ENCODE data around the gene DNAJC1.

Gene DNAJC1

GRCh38 chr10:21757185-21757901 lies 246.2 kb downstream of the DNAJC1 start:
- TF ChIP-seq POLR2A (IDR thresholded peaks at IDR 0.05; ENCODE audit: low read depth, low read length), result no peak
- DNase-seq (ENCODE audit: insufficient read length, low spot score), result no peak
- no peak for FAIRE-seq

GRCh38 chr10:21756707-21757106 lies 246.8 kb downstream of the DNAJC1 start:
- DNase-seq (ENCODE audit: insufficient read length, low spot score), result no peak
- no peak for TF ChIP-seq POLR2A (IDR thresholded peaks at IDR 0.05; ENCODE audit: low read depth, low read length)
- no peak for FAIRE-seq

GRCh38 chr10:21754410-21755011 lies 249.0 kb downstream of the DNAJC1 start:
- FAIRE-seq (no peak), DNase-seq (ENCODE audit: insufficient read length, low spot score) (no peak)
- TF ChIP-seq POLR2A (IDR thresholded peaks at IDR 0.05; ENCODE audit: low read depth, low read length), result no peak

- no peak for DNase-seq (ENCODE audit: insufficient read length, low spot score)
- FAIRE-seq, result no peak
- no peak for TF ChIP-seq POLR2A (IDR thresholded peaks at IDR 0.05; ENCODE audit: low read depth, low read length)
These were observed 249.8 kb downstream of the DNAJC1 start for GRCh38 chr10:21753497-21754270.

GRCh38 chr10:21751341-21752310 lies 251.9 kb downstream of the DNAJC1 start:
- FAIRE-seq, result no peak
- DNase-seq (ENCODE audit: insufficient read length, low spot score), result no peak
- TF ChIP-seq POLR2A (IDR thresholded peaks at IDR 0.05; ENCODE audit: low read depth, low read length), result no peak

GRCh38 chr10:21750424-21750823 lies 253.1 kb downstream of the DNAJC1 start:
- no peak for TF ChIP-seq POLR2A (IDR thresholded peaks at IDR 0.05; ENCODE audit: low read depth, low read length)
- FAIRE-seq, result no peak
- no peak for DNase-seq (ENCODE audit: insufficient read length, low spot score)

- no peak for TF ChIP-seq POLR2A (IDR thresholded peaks at IDR 0.05; ENCODE audit: low read depth, low read length)
- no peak for FAIRE-seq
These were observed 253.7 kb downstream of the DNAJC1 start for GRCh38 chr10:21749788-21750187.

GRCh38 chr10:21747809-21748208 lies 255.7 kb downstream of the DNAJC1 start:
- no peak for DNase-seq (ENCODE audit: insufficient read length, low spot score)
- no peak for TF ChIP-seq POLR2A (IDR thresholded peaks at IDR 0.05; ENCODE audit: low read depth, low read length)
- FAIRE-seq, result no peak

More at GRCh38 chr10:21749788-21750187, 253.7 kb downstream of the DNAJC1 start:
- DNase-seq (ENCODE audit: insufficient read length, low spot score), result no peak

GRCh38 chr10:21746118-21746517 lies 257.4 kb downstream of the DNAJC1 start:
- TF ChIP-seq POLR2A (IDR thresholded peaks at IDR 0.05; ENCODE audit: low read depth, low read length), result no peak
- FAIRE-seq, result no peak

GRCh38 chr10:21744223-21744622 lies 259.3 kb downstream of the DNAJC1 start:
- no peak for FAIRE-seq

More at GRCh38 chr10:21746118-21746517, 257.4 kb downstream of the DNAJC1 start:
- no peak for DNase-seq (ENCODE audit: insufficient read length, low spot score)

GRCh38 chr10:21742740-21743412 lies 260.7 kb downstream of the DNAJC1 start:
- DNase-seq (ENCODE audit: insufficient read length, low spot score) (no peak), FAIRE-seq (no peak)
- no peak for TF ChIP-seq POLR2A (IDR thresholded peaks at IDR 0.05; ENCODE audit: low read depth, low read length)

More at GRCh38 chr10:21744223-21744622, 259.3 kb downstream of the DNAJC1 start:
- no peak for TF ChIP-seq POLR2A (IDR thresholded peaks at IDR 0.05; ENCODE audit: low read depth, low read length)
- no peak for DNase-seq (ENCODE audit: insufficient read length, low spot score)

GRCh38 chr10:21740989-21741388 lies 262.5 kb downstream of the DNAJC1 start:
- no peak for TF ChIP-seq POLR2A (IDR thresholded peaks at IDR 0.05; ENCODE audit: low read depth, low read length)
- FAIRE-seq, result no peak
- DNase-seq (ENCODE audit: insufficient read length, low spot score), result no peak

- FAIRE-seq (no peak), DNase-seq (ENCODE audit: insufficient read length, low spot score) (no peak)
- TF ChIP-seq POLR2A (IDR thresholded peaks at IDR 0.05; ENCODE audit: low read depth, low read length), result no peak
These were observed 266.4 kb downstream of the DNAJC1 start for GRCh38 chr10:21737106-21737505.

Measured in H54 (cell line).